Measurements from ENCODE around the gene COPS8. TPM values are rescaled to one million over a fixed set of nuclear protein-coding genes. Genes with fewer than 3 reads are reported as not detected.

The COPS8 gene
- total RNA-seq, 2 experiments from 2014 or later, result 39.9 to 42.8 TPM

GRCh38 chr2:237137626-237138323 is 52.1 kb downstream of the COPS8 start:
- no peak for DNase-seq
- Mint-ChIP-seq H3K4me3 (no peak overlapping the region), H3K4me1 (no peaks in the 10 kb centered on the region), H3K27ac (no peak overlapping the region), H3K9me3 (no peaks in the 10 kb centered on the region), H3K27me3 (peaks cover 2% of the 10 kb centered on the region), H3K36me3 (no peaks in the 10 kb centered on the region)
- POLR2A ChIA-PET, result no interaction called here
- ATAC-seq (ENCODE audit: low read depth), result no peak

GRCh38 chr2:237139123-237139675 is 53.5 kb downstream of the COPS8 start:
- no peaks in the 10 kb centered on the region for H3K4me1 Mint-ChIP-seq
- DNase-seq, result no peak
- no peaks in the 10 kb centered on the region for H3K9me3 Mint-ChIP-seq
- H3K27ac Mint-ChIP-seq, result no peak overlapping the region
- no peak overlapping the region for H3K4me3 Mint-ChIP-seq
- H3K27me3 Mint-ChIP-seq, result peaks cover under 1% of the 10 kb centered on the region
- POLR2A ChIA-PET, result no interaction called here
- no peak for ATAC-seq (ENCODE audit: low read depth)
- no peaks in the 10 kb centered on the region for H3K36me3 Mint-ChIP-seq

GRCh38 chr2:237140689-237141285 is 55.1 kb downstream of the COPS8 start:
- Mint-ChIP-seq H3K4me3 (no peak overlapping the region), H3K36me3 (no peaks in the 10 kb centered on the region), H3K27me3 (no peaks in the 10 kb centered on the region), H3K27ac (no peak overlapping the region), H3K9me3 (no peaks in the 10 kb centered on the region), H3K4me1 (no peaks in the 10 kb centered on the region)
- DNase-seq (no peak), ATAC-seq (ENCODE audit: low read depth) (no peak)
- POLR2A ChIA-PET, result no interaction called here

- Mint-ChIP-seq H3K4me3 (no peak overlapping the region), H3K27me3 (no peaks in the 10 kb centered on the region), H3K36me3 (no peaks in the 10 kb centered on the region), H3K9me3 (peaks cover 6% of the 10 kb centered on the region), H3K4me1 (no peaks in the 10 kb centered on the region), H3K27ac (no peak overlapping the region)
- DNase-seq, result no peak
- POLR2A ChIA-PET, result no interaction called here
- ATAC-seq (ENCODE audit: low read depth), result no peak
These were observed 55.9 kb downstream of the COPS8 start for GRCh38 chr2:237141571-237142051.

GRCh38 chr2:237143118-237143517 is 57.4 kb downstream of the COPS8 start:
- H3K4me1 Mint-ChIP-seq, result no peaks in the 10 kb centered on the region
- no peak overlapping the region for H3K4me3 Mint-ChIP-seq
- H3K27me3 Mint-ChIP-seq, result no peaks in the 10 kb centered on the region
- no peak overlapping the region for H3K27ac Mint-ChIP-seq
- POLR2A ChIA-PET, result no interaction called here
- no peak for ATAC-seq (ENCODE audit: low read depth)
- no peak for DNase-seq
- no peaks in the 10 kb centered on the region for H3K36me3 Mint-ChIP-seq
- H3K9me3 Mint-ChIP-seq, result peaks cover 10% of the 10 kb centered on the region

- no peaks in the 10 kb centered on the region for H3K27me3 Mint-ChIP-seq
- peaks cover 14% of the 10 kb centered on the region for H3K9me3 Mint-ChIP-seq
- H3K36me3 Mint-ChIP-seq, result no peaks in the 10 kb centered on the region
- POLR2A ChIA-PET, result no interaction called here
- no peak overlapping the region for H3K27ac Mint-ChIP-seq
- ATAC-seq (ENCODE audit: low read depth), result no peak
- no peaks in the 10 kb centered on the region for H3K4me1 Mint-ChIP-seq
- no peak for DNase-seq
- H3K4me3 Mint-ChIP-seq, result no peak overlapping the region
These were observed 58.2 kb downstream of the COPS8 start for GRCh38 chr2:237143676-237144440.

GRCh38 chr2:237144516-237144915 is 58.8 kb downstream of the COPS8 start:
- POLR2A ChIA-PET, result no interaction called here
- no peak overlapping the region for H3K4me3 Mint-ChIP-seq
- H3K9me3 Mint-ChIP-seq, result peaks cover 14% of the 10 kb centered on the region
- ATAC-seq (ENCODE audit: low read depth), result no peak
- no peaks in the 10 kb centered on the region for H3K27me3 Mint-ChIP-seq
- no peaks in the 10 kb centered on the region for H3K4me1 Mint-ChIP-seq
- DNase-seq, result no peak
- H3K27ac Mint-ChIP-seq, result no peak overlapping the region
- H3K36me3 Mint-ChIP-seq, result no peaks in the 10 kb centered on the region

- no peaks in the 10 kb centered on the region for H3K36me3 Mint-ChIP-seq
- no peak overlapping the region for H3K27ac Mint-ChIP-seq
- POLR2A ChIA-PET, result no interaction called here
- H3K4me1 Mint-ChIP-seq, result no peaks in the 10 kb centered on the region
- peaks cover 14% of the 10 kb centered on the region for H3K9me3 Mint-ChIP-seq
- ATAC-seq (ENCODE audit: low read depth) (no peak), DNase-seq (no peak)
- H3K27me3 Mint-ChIP-seq, result no peaks in the 10 kb centered on the region
- no peak overlapping the region for H3K4me3 Mint-ChIP-seq
These were observed 61.6 kb downstream of the COPS8 start for GRCh38 chr2:237147317-237147716.

GRCh38 chr2:237148624-237149023 is 62.9 kb downstream of the COPS8 start:
- no peak for ATAC-seq (ENCODE audit: low read depth)
- no peaks in the 10 kb centered on the region for H3K36me3 Mint-ChIP-seq
- H3K4me3 Mint-ChIP-seq, result no peak overlapping the region
- peaks cover 14% of the 10 kb centered on the region for H3K9me3 Mint-ChIP-seq
- no peaks in the 10 kb centered on the region for H3K4me1 Mint-ChIP-seq
- no peak for DNase-seq
- no peak overlapping the region for H3K27ac Mint-ChIP-seq
- H3K27me3 Mint-ChIP-seq, result no peaks in the 10 kb centered on the region
- POLR2A ChIA-PET, result no interaction called here

- no peak for DNase-seq
- H3K9me3 Mint-ChIP-seq, result peaks cover 14% of the 10 kb centered on the region
- H3K36me3 Mint-ChIP-seq, result no peaks in the 10 kb centered on the region
- no peak overlapping the region for H3K4me3 Mint-ChIP-seq
- ATAC-seq (ENCODE audit: low read depth), result no peak
- no peak overlapping the region for H3K27ac Mint-ChIP-seq
- peaks cover 1% of the 10 kb centered on the region for H3K4me1 Mint-ChIP-seq
- POLR2A ChIA-PET, result no interaction called here
- H3K27me3 Mint-ChIP-seq, result no peaks in the 10 kb centered on the region
These were observed 63.7 kb downstream of the COPS8 start for GRCh38 chr2:237149425-237149824.

All from activated naive CD8-positive, alpha-beta T cell treated with anti-CD3 and anti-CD28 coated beads, Interleukin-2, amount 10 ng/mL, durations not matched to agents 7 days and 5 days (primary cell).